Measurements from ENCODE around the gene GPR152. TPM values are rescaled to one million over a fixed set of nuclear protein-coding genes. Genes with fewer than 3 reads are reported as not detected.
"Not testable (repeated sequence)": the region's sequence is repeated elsewhere in the genome, so short reads cannot be mapped to it uniquely, and the experiment has no call there.

The GPR152 gene
- total RNA-seq, 4 donors from 2014 or later, result not detected

DNA sequence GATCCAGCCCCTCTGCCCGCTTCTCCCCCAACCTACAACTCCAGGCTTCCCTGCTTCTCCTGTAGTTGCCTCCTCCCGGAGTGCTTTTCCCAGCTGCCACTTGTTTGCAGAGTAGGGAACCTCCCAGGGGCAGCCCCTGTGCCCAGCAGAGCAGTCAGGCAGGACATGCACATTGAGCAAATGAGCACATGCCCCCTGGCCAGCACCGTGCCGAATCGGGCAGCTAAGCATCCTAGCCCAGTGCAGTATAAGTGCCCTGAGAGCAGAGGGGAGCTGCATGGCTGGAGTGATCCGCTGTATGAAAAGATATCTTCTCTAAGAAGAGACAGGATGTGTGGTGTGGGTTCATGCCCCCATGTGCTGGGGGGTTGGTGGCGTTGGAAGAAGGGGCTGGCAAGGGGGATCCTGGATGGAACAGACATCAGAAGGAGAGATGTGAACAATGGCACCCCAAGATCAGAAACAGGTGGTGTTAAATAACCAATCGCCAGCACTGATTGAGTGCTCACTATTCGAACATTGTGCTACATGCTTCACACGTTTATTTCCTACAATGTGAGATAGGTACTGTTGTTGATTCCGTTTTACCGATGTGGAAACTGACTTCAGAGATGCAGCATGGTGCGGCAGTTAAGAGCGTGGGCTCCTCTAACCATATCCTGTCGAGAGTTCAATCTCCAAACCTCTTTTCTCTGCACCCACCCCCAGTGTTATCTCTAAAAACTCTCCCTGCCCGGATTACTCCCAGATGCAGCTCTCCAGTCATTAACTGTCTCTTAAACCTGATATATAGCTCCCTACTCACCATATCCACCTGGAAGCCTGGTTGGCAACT, 31.5 kb upstream of the GPR152 start:
- DNase-seq (ENCODE audit: low spot score in 2 of 2), result no peak
- no peak overlapping the region for H3K4me3 ChIP-seq (ENCODE audit: low read depth, poor library complexity, severe bottlenecking)
- no peak for TF ChIP-seq POLR2A (IDR thresholded peaks at IDR 0.05)
- TF ChIP-seq, protein P1, sequence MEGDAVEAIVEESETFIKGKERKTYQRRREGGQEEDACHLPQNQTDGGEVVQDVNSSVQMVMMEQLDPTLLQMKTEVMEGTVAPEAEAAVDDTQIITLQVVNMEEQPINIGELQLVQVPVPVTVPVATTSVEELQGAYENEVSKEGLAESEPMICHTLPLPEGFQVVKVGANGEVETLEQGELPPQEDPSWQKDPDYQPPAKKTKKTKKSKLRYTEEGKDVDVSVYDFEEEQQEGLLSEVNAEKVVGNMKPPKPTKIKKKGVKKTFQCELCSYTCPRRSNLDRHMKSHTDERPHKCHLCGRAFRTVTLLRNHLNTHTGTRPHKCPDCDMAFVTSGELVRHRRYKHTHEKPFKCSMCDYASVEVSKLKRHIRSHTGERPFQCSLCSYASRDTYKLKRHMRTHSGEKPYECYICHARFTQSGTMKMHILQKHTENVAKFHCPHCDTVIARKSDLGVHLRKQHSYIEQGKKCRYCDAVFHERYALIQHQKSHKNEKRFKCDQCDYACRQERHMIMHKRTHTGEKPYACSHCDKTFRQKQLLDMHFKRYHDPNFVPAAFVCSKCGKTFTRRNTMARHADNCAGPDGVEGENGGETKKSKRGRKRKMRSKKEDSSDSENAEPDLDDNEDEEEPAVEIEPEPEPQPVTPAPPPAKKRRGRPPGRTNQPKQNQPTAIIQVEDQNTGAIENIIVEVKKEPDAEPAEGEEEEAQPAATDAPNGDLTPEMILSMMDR (IDR thresholded peaks at IDR 0.05), result no peak
- 83 to 85% methylated on average over 16 of the region's 16 CpGs for WGBS, 2 donors
- intact Hi-C loops (cut with DNase I; ENCODE audit: low total_unique reads), result no loop called here

DNA sequence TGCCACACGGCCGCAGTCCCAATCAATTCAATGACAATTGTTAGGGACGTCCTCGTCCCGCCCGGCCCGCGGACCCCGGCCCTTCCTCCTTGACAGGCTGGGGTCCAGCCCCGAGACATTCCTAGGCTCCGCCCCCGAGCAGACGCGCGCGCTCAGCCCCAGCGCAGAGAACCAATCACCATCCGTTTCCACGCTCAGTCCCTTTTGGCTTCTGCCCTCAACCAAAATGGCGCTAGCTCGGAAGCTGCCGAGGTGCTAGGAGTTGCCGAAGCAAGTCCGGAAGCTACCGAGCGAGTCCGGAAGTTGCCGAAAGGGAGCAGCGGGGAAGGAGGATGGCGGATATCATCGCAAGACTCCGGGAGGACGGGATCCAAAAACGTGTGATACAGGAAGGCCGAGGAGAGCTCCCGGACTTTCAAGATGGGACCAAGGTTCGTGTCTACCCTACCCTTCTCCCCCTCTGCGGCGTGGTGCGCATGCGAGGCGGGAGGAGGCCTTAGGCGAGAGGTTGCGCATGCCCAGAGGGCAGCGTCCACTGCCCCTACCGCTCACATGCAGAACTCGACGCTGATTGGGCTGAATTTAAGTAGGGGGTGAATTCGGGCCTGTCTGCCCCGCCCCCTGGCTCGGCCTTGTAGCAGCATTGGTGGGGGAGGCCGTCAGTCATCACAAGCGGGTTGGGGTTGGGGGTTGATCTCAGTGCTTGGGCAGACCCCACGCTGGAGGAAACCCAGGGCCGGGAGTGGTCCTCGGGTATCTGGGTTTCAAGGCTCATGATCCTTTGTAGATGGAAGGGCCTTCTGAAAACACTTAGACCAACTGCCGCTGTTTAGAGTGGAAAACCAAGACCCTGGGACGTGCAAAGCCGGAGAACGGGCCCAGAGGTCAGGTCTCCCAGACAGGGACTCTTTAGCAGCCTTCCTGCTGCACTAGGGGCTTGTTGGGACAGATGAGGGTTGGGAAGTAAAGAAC, 30.6 kb upstream of the GPR152 start, which contains the start of gene AIP:
TSS of gene AIP (plus strand) at position 200 of the 972 bp plus-strand sequence. CDS start at position 333, 133 bp downstream.
- TF ChIP-seq POLR2A (IDR thresholded peaks at IDR 0.05), result peak in 1 of 2 donors; percentile 6
- TF ChIP-seq, protein P1 (IDR thresholded peaks at IDR 0.05), result no peak
- peak; percentile 98 to 99 for DNase-seq (ENCODE audit: low spot score in 2 of 2)
- 10 to 12% methylated on average over 46 to 59 of the region's 60 CpGs for whole genome bisulfite sequencing, 2 donors
- H3K4me3 ChIP-seq (ENCODE audit: low read depth, poor library complexity, severe bottlenecking), result peak within 1 kb of the TSS; percentile 26
- intact Hi-C loops (cut with DNase I; ENCODE audit: low total_unique reads), result no loop called here

DNA sequence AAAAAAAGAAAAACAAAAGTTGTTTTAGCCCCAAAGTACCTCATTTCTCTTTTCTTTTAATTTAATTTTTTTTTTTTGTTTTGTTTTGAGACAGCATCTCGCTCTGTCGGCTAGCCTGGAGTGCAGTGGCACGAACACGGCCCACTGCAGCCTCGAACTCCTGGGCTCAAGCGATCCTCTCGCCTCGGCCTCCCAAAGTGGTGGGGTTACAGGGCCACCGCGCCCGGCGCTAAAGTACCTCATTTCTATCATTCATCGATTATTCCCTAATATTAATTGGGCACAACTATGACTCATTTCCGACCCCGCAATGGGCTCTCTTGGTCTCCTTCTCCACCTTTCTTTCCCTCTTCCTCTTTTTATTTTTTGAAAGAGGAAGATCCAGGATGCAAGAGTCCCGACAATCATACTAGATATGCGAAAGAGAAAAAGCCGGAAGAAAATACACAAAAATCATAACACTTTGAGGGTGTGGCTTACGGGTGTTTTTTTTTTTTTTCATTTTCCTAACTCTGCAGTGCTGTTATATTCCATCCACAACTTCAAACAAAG, 29.8 kb upstream of the GPR152 start:
- no peak for DNase-seq (ENCODE audit: low spot score in 2 of 2)
- TF ChIP-seq, protein P1 (IDR thresholded peaks at IDR 0.05), result no peak
- no peak for TF ChIP-seq POLR2A (IDR thresholded peaks at IDR 0.05)
- intact Hi-C loops (cut with DNase I; ENCODE audit: low total_unique reads), result no loop called here
- WGBS, 2 donors, result 31 to 45% methylated on average over 19 of the region's 19 CpGs
- no peak overlapping the region for H3K4me3 ChIP-seq (ENCODE audit: low read depth, poor library complexity, severe bottlenecking)

DNA sequence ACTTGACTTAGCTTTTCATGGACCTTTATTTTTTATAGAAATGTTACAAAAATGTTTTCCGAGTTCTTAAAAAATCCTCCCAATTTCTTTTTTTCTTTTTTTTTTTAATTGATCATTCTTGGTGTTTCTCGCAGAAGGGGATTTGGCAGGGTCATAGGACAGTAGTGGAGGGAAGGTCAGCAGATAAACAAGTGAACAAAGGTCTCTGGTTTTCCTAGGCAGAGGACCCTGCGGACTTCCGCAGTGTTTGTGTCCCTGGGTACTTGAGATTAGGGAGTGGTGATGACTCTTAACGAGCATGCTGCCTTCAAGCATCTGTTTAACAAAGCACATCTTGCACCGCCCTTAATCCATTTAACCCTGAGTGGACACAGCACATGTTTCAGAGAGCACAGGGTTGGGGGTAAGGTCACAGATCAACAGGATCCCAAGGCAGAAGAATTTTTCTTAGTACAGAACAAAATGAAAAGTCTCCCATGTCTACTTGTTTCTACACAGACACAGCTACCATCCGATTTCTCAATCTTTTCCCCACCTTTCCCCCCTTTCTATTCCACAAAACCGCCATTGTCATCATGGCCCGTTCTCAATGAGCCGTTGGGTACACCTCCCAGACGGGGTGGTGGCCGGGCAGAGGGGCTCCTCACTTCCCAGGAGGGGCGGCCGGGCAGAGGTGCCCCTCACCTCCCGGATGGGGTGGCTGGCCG, 25.0 kb upstream of the GPR152 start:
- WGBS, 2 donors, result 76 to 78% methylated on average over 15 of the region's 16 CpGs
- intact Hi-C loops (cut with DNase I; ENCODE audit: low total_unique reads); DNase-seq (ENCODE audit: low spot score in 2 of 2); H3K4me3 ChIP-seq (ENCODE audit: low read depth, poor library complexity, severe bottlenecking): not testable (repeated sequence)

DNA sequence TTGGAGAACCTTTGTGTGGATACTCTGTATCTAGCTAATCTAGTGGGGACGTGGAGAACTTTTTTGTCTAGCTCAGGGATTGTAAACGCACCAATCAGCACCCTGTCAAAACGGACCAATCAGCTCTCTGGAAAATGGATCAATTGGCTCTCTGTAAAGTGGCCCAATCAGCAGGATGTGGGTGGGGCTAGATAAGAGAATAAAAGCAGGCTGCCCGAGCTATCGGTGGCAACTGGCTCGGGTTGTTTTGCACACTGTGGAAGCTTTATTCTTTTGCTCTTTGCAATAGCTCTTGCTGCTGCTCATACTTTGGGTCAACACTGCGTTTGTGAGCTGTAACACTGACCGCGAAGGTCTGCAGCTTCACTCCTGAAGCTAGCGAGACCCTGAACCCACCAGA, 24.2 kb upstream of the GPR152 start:
- H3K4me3 ChIP-seq (ENCODE audit: low read depth, poor library complexity, severe bottlenecking); DNase-seq (ENCODE audit: low spot score in 2 of 2); intact Hi-C loops (cut with DNase I; ENCODE audit: low total_unique reads): not testable (repeated sequence)
- WGBS, 2 donors, result 82 to 88% methylated on average over 10 of the region's 10 CpGs

DNA sequence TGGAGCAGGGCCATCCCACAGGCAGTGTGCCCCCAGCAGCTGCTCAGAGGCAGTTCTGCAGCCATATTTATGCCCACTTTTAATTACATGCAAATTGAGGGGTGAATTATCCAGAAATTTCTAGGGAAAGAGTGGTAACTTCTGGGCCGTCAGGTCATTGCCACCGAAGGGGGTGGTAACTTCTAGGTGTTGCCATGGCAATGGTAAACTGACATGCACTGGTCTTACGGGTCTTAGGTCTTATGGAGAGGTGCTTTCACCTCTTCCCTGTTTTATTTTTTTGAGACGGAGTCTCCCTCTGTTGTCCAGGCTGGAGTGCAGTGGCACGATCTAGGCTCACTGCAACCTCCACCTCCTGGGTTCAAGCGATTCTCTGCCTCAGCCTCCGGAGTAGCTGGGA, 20.4 kb upstream of the GPR152 start:
- intact Hi-C loops (cut with DNase I; ENCODE audit: low total_unique reads), result no loop called here
- no peak for DNase-seq (ENCODE audit: low spot score in 2 of 2)
- no peak overlapping the region for H3K4me3 ChIP-seq (ENCODE audit: low read depth, poor library complexity, severe bottlenecking)
- WGBS, 2 donors, result 76 to 83% methylated on average over 7 of the region's 7 CpGs
- TF ChIP-seq POLR2A (IDR thresholded peaks at IDR 0.05), result no peak
- TF ChIP-seq, protein P1 (IDR thresholded peaks at IDR 0.05), result no peak
